Measurements from ENCODE around the gene LBR.
"Not testable (repeated sequence)": the region's sequence is repeated elsewhere in the genome, so short reads cannot be mapped to it uniquely, and the experiment has no call there.

The LBR gene

GRCh38 chr1:225427235-225428067, at the start of gene LBR:
LBR (minus strand) TSS chr1:225428038; CDS start chr1:225424075, 3,963 bp downstream.
- TF ChIP-seq CTCF (IDR thresholded peaks at IDR 0.05; ENCODE audit: insufficient read depth, missing control alignments): no peak

GRCh38 chr1:225477296-225477911, 49.6 kb upstream of the LBR start:
- no peak for TF ChIP-seq CTCF (IDR thresholded peaks at IDR 0.05; ENCODE audit: insufficient read depth, missing control alignments)
- no peak for FAIRE-seq
- no peak for DNase-seq (ENCODE audit: insufficient read length, low spot score)

More at GRCh38 chr1:225427235-225428067, at the start of gene LBR:
- FAIRE-seq: no peak
- no peak for DNase-seq (ENCODE audit: insufficient read length, low spot score)

GRCh38 chr1:225476538-225476988, 48.7 kb upstream of the LBR start:
- DNase-seq (ENCODE audit: insufficient read length, low spot score): no peak
- no peak for FAIRE-seq
- no peak for TF ChIP-seq CTCF (IDR thresholded peaks at IDR 0.05; ENCODE audit: insufficient read depth, missing control alignments)

GRCh38 chr1:225476100-225476511, 48.3 kb upstream of the LBR start:
- FAIRE-seq (no peak), DNase-seq (ENCODE audit: insufficient read length, low spot score) (no peak)
- no peak for TF ChIP-seq CTCF (IDR thresholded peaks at IDR 0.05; ENCODE audit: insufficient read depth, missing control alignments)

- DNase-seq (ENCODE audit: insufficient read length, low spot score) (peak; percentile 92), FAIRE-seq (peak; percentile 29)
- TF ChIP-seq CTCF (IDR thresholded peaks at IDR 0.05; ENCODE audit: insufficient read depth, missing control alignments): peak; percentile 100
Observed at GRCh38 chr1:225474986-225475820, 47.4 kb upstream of the LBR start.

GRCh38 chr1:225474439-225474985, 46.7 kb upstream of the LBR start:
- no peak for TF ChIP-seq CTCF (IDR thresholded peaks at IDR 0.05; ENCODE audit: insufficient read depth, missing control alignments)
- DNase-seq (ENCODE audit: insufficient read length, low spot score) (no peak), FAIRE-seq (no peak)

- not testable (repeated sequence) for FAIRE-seq; DNase-seq (ENCODE audit: insufficient read length, low spot score)
Observed at GRCh38 chr1:225473676-225474438, 46.0 kb upstream of the LBR start.

- DNase-seq (ENCODE audit: insufficient read length, low spot score); FAIRE-seq: not testable (repeated sequence)
Observed at GRCh38 chr1:225473266-225473665, 45.4 kb upstream of the LBR start.
